Breast epithelium (tissue), 4 donors: ENCODE measurements around the gene MYBPC2. TPM values are rescaled to one million over a fixed set of nuclear protein-coding genes. Genes with fewer than 3 reads are reported as not detected.

ENCODE experiments used
- DNase-seq, 2 donors: peaks; one replicate each; pipeline ENCODE4 v3.0.0-alpha.2; 2019; ENCODE audit warnings: low spot score in 2 of 2
- H3K27ac ChIP-seq, 2 donors: fragments of 200-600 bp; sonication (generic) in 1 of 2; one replicate each; pipeline ENCODE4 v1.5.1; 2016 to 2019; ENCODE audit warnings: mild to moderate bottlenecking in 1 of 2
- H3K27me3 ChIP-seq, 2 donors: fragments of 200-600 bp; sonication (generic) in 1 of 2; one replicate each; pipeline versions ENCODE4 v1.5.1 to v1.6.0; 2017 to 2019; ENCODE audit warnings: control low read depth in 1 of 2, mild to moderate bottlenecking in 1 of 2
- H3K36me3 ChIP-seq: fragments of 200-600 bp; one replicate; pipeline ENCODE4 v1.5.1; 2019
- H3K4me1 ChIP-seq, 2 donors: fragments of 200-600 bp; sonication (generic); one replicate each; pipeline ENCODE4 v1.5.1; 2016 to 2019; ENCODE audit warnings: control low read depth in 1 of 2
- H3K4me3 ChIP-seq, 3 donors: fragments of 200-600 bp; sonication (generic); 1 replicate in 2 of 3; 2 replicates in 1 of 3; pipeline ENCODE4 v1.5.1; 2016 to 2019; ENCODE audit warnings: mild to moderate bottlenecking in 3 of 3, moderate library complexity in 2 of 3
- H3K9me3 ChIP-seq, 2 donors: fragments of 200-600 bp; sonication (generic) in 1 of 2; one replicate each; pipeline ENCODE4 v1.5.1; 2016 to 2019; ENCODE audit warnings: control low read depth in 1 of 2
- CTCF ChIP-seq, 3 donors: fragments of 450-650 bp; IDR thresholded peaks; one replicate each; pipeline ENCODE4 v1.5.1; 2016 to 2017; ENCODE audit warnings: antibody characterized with exemption in 3 of 3, mild to moderate bottlenecking in 3 of 3, moderate library complexity in 3 of 3
- POLR2A ChIP-seq: fragments of 450-650 bp; IDR thresholded peaks from one replicate; pipeline ENCODE4 v1.6.1; 2016; ENCODE audit warnings: antibody characterized with exemption, mild to moderate bottlenecking, moderate library complexity
- POLR2AphosphoS5 ChIP-seq, 3 donors: sonication (generic); formaldehyde crosslinking; IDR thresholded peaks; one replicate each; pipeline ENCODE4 v1.6.1; 2017; ENCODE audit warnings: antibody characterized with exemption in 3 of 3
- intact Hi-C: fragments of 100-400 bp; cut with DNase I; formaldehyde crosslinking; loops from one replicate; pipeline ENCODE4 v1.15.1; 2023; ENCODE audit warnings: low total_unique reads
- total RNA-seq, 3 donors: library from RNA; depleted of rRNA; stranded (reverse); fragments of >200 nt; gene quantifications; one replicate each; pipeline ENCODE4 v1.1.0, GENCODE V29; 2016

MYBPC2 gene
- total RNA-seq, 3 donors from 2014 or later = under 0.01 TPM; not detected in 2

GRCh38 chr19:50514346-50515167, 81.9 kb downstream of the MYBPC2 start:
- intact Hi-C loops = no loop called here
- no peak overlapping the region for H3K27ac ChIP-seq
- TF ChIP-seq CTCF (IDR thresholded peaks at IDR 0.05) (no peak), POLR2A (no peak), POLR2AphosphoS5 (IDR thresholded peaks at IDR 0.05) (no peak)
- H3K27me3 ChIP-seq = peaks cover 0 to 26% of the 10 kb centered on the region in 2 donors
- no peaks in the 10 kb centered on the region for H3K36me3 ChIP-seq
- no peaks in the 10 kb centered on the region for H3K9me3 ChIP-seq
- no peak overlapping the region for H3K4me3 ChIP-seq
- DNase-seq = no peak
- H3K4me1 ChIP-seq = peaks cover 7% of the 10 kb centered on the region in 2 donors

- TF ChIP-seq CTCF (IDR thresholded peaks at IDR 0.05) (no peak), POLR2AphosphoS5 (IDR thresholded peaks at IDR 0.05) (no peak), POLR2A (no peak)
- intact Hi-C loops = no loop called here
- no peak for DNase-seq
Observed at GRCh38 chr19:50515168-50515561, 82.5 kb downstream of the MYBPC2 start.

More at GRCh38 chr19:50515168-50515561, 82.5 kb downstream of the MYBPC2 start:
- Histone ChIP-seq H3K27ac (no peak overlapping the region), H3K4me3 (no peak overlapping the region), H3K27me3 (peaks cover 0 to 26% of the 10 kb centered on the region in 2 donors), H3K9me3 (no peaks in the 10 kb centered on the region), H3K36me3 (no peaks in the 10 kb centered on the region), H3K4me1 (peaks cover 5 to 6% of the 10 kb centered on the region in 2 donors)

Other genes with a start within 250 kb of the MYBPC2 start
- 10 to 100 TPM; 16.6 to 24.7 (median 19.3) TPM for gene MYH14, start 229.3 kb upstream of the MYBPC2 start, total RNA-seq
- gene KCNC3, start 103.5 kb upstream of the MYBPC2 start, total RNA-seq = 1 to 10 TPM in 2 of 3 donors, under 1 TPM in 1; 0.32 to 3.7 (median 1.6) TPM
- gene NAPSA, start 67.3 kb upstream of the MYBPC2 start, total RNA-seq = 1 to 10 TPM in 2 of 3 donors, under 1 TPM in 1; 0.80 to 1.8 (median 1.6) TPM
- gene NR1H2, start 56.4 kb upstream of the MYBPC2 start, total RNA-seq = 100 to 1,000 TPM in 1 of 3 donors, 10 to 100 TPM in 2; 71.0 to 105 (median 87.5) TPM
- 10 to 100 TPM; 13.8 to 17.3 (median 16.0) TPM for gene POLD1, start 48.5 kb upstream of the MYBPC2 start, total RNA-seq
- gene SPIB, start 14.0 kb upstream of the MYBPC2 start, total RNA-seq = under 1 TPM in 1 of 3 donors, not detected in 2; 0.33 TPM
- gene EMC10, start 43.6 kb downstream of the MYBPC2 start, total RNA-seq = 10 to 100 TPM; 38.0 to 78.2 (median 64.6) TPM
- gene GARIN5A, start 44.0 kb downstream of the MYBPC2 start, total RNA-seq = 1 to 10 TPM in 2 of 3 donors, under 1 TPM in 1; 0.98 to 1.3 (median 1.1) TPM
- gene JOSD2, start 78.3 kb downstream of the MYBPC2 start, total RNA-seq = 10 to 100 TPM; 14.7 to 26.7 (median 20.3) TPM
- not detected for gene ASPDH, start 81.0 kb downstream of the MYBPC2 start, total RNA-seq
- 1 to 10 TPM in 2 of 3 donors, under 1 TPM in 1; 0.16 to 1.3 (median 1.2) TPM for gene LRRC4B, start 135.5 kb downstream of the MYBPC2 start, total RNA-seq
- gene SYT3, start 207.0 kb downstream of the MYBPC2 start, total RNA-seq = 1 to 10 TPM in 1 of 3 donors, under 1 TPM in 1, not detected in 1; 0.33 to 1.3 TPM
- not detected for gene C19orf81, start 216.6 kb downstream of the MYBPC2 start, total RNA-seq